GM19397 (cell line): ENCODE data around the gene ERG.

Experiments
- ATAC-seq: cut with Tn5 transposase; IDR thresholded peaks from one replicate; pipeline ENCODE4 v1.9.1; 2021; ENCODE audit warnings: mild to moderate bottlenecking, moderate library complexity; ENCODE audit not compliant: unreplicated experiment

Gene ERG

GRCh38 chr21:38474796-38475195 lies 23.5 kb downstream of the ERG start:
- no peak for ATAC-seq

- no peak for ATAC-seq
These were observed 24.2 kb downstream of the ERG start for GRCh38 chr21:38474124-38474523.

- ATAC-seq: no peak
These were observed 25.7 kb downstream of the ERG start for GRCh38 chr21:38472412-38473108.

GRCh38 chr21:38471766-38472165 lies 26.5 kb downstream of the ERG start:
- no peak for ATAC-seq

- no peak for ATAC-seq
These were observed 27.5 kb downstream of the ERG start for GRCh38 chr21:38470755-38471154.

GRCh38 chr21:38469642-38470041 lies 28.6 kb downstream of the ERG start:
- no peak for ATAC-seq

- ATAC-seq: no peak
These were observed 29.3 kb downstream of the ERG start for GRCh38 chr21:38468989-38469388.

GRCh38 chr21:38467911-38468310 lies 30.4 kb downstream of the ERG start:
- ATAC-seq: no peak

GRCh38 chr21:38467374-38467773 lies 30.9 kb downstream of the ERG start:
- no peak for ATAC-seq

GRCh38 chr21:38460171-38460742 lies 38.0 kb downstream of the ERG start:
- ATAC-seq: no peak

GRCh38 chr21:38459490-38459889 lies 38.8 kb downstream of the ERG start:
- ATAC-seq: no peak

GRCh38 chr21:38455403-38455802 lies 42.9 kb downstream of the ERG start:
- ATAC-seq: no peak

- no peak for ATAC-seq
These were observed 43.6 kb downstream of the ERG start for GRCh38 chr21:38454702-38455101.

- ATAC-seq: no peak
These were observed 44.1 kb downstream of the ERG start for GRCh38 chr21:38454161-38454560.

GRCh38 chr21:38448671-38449385 lies 49.4 kb downstream of the ERG start:
- no peak for ATAC-seq

- ATAC-seq: no peak
These were observed 50.7 kb downstream of the ERG start for GRCh38 chr21:38447611-38448010.

- no peak for ATAC-seq
These were observed 53.6 kb downstream of the ERG start for GRCh38 chr21:38444691-38445090.

GRCh38 chr21:38443110-38443509 lies 55.2 kb downstream of the ERG start:
- ATAC-seq: no peak

- no peak for ATAC-seq
These were observed 57.1 kb downstream of the ERG start for GRCh38 chr21:38441153-38441552.

GRCh38 chr21:38440746-38441145 lies 57.5 kb downstream of the ERG start:
- ATAC-seq: no peak

- ATAC-seq: no peak
These were observed 58.3 kb downstream of the ERG start for GRCh38 chr21:38439957-38440356.

GRCh38 chr21:38439426-38439825 lies 58.9 kb downstream of the ERG start:
- no peak for ATAC-seq
